Measurements from ENCODE around the gene NPPC.
"Not testable (repeated sequence)": the region's sequence is repeated elsewhere in the genome, so short reads cannot be mapped to it uniquely, and the experiment has no call there.

Gene NPPC

DNA sequence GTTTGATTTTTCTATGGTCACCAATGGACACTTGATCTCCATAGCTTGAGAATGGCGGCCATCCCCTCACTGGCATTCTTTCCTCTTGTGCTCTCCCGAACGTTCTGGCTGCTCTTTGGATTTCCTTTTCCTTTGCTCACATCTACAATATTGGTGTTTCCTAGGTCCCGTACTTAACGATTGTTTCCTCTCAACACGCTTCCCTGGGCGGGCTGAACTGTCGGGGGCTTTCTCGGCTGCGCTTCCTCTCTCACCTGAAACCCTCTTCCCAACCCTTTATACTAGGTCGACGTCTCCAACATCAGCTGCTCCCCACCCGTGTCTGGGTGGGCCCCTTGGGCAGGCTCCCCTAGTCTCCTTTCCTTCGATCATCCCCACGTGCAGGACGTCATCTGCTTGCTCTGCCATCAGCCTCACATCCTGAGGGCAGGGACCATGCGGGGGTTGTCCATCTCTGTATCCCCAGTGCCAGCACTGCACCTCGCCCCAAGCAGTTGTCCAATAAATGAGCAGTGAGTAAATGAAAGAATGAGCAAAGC, 34.7 kb upstream of the NPPC start:
- TF ChIP-seq CTCF (conservative IDR thresholded peaks at IDR 0.05) (no peak), ZFX (IDR thresholded peaks at IDR 0.05) (no peak)

GRCh38 chr2:231957913-231958763, 31.9 kb upstream of the NPPC start:
- no peak overlapping the region for H3K27ac ChIP-seq

More for the DNA sequence above, 34.7 kb upstream of the NPPC start:
- H3K27ac ChIP-seq, result peak overlapping the region; percentile 87

DNA sequence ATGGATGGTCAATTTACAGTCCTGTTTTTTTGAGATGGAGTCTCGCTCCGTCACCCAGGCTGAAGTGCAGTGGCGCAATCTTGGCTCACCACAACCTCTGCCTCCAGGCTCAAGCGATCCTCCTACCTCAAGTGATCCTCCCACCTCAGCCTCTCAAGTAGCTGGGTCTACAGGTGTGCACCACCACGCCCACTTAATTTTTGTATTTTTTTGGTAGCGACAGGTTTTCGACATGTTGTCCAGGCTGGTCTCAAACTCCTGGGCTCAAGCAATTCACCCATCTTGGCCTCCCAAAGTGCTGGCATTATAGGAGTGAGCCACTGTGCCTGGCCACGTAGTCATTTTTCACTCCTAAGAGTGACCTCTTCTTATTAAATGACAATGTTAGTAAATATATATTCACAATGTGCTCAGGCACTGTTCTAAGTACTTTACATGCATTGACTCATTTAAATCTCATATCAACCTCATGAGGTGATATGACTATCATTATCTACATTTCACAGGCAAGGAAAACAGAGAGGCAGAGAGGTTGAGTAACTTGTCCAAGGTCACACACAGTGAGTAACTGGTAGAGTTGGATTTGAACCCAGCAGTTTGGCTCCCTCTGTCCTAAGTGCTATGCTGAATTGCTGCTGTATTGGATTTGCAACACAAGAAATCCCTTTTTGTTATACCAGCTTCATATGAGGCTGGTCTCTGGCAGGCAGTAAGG, 29.7 kb upstream of the NPPC start:
- TF ChIP-seq ZFX (IDR thresholded peaks at IDR 0.05) (no peak), CTCF (conservative IDR thresholded peaks at IDR 0.05) (no peak)
- no peak overlapping the region for H3K27ac ChIP-seq

More at GRCh38 chr2:231957913-231958763, 31.9 kb upstream of the NPPC start:
- TF ChIP-seq ZFX (IDR thresholded peaks at IDR 0.05), result no peak
- no peak for TF ChIP-seq CTCF (conservative IDR thresholded peaks at IDR 0.05)

DNA sequence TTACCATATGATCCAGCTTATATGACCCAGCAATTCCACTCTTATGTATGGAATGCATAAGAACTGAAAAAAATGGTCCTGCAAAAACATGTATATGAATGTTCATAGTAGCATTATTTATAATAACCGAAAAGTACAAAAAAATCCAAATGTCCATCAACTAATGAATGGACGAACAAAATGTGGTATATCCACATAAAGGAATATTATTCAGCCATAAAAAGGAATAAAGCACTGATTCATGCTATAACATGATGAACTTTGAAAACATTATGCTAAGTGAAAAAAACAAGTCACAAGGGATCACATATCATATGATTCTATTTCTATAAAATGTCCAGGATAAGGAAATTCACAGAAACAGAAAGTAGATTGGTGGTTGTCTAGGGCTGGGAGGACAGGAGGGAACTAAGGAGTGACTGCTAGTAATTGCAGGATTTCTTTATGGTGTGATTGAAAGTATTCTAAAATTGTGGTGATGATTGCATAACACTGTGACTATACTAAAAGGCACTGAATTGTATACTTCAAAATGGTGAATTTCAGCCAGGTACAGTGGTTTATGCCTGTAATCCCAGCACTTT, 25.3 kb upstream of the NPPC start:
- no peak for TF ChIP-seq CTCF (conservative IDR thresholded peaks at IDR 0.05)
- no peak overlapping the region for H3K27ac ChIP-seq

- H3K27ac ChIP-seq, result no peak overlapping the region
- TF ChIP-seq ZFX (IDR thresholded peaks at IDR 0.05) (no peak), CTCF (conservative IDR thresholded peaks at IDR 0.05) (no peak)
Observed at GRCh38 chr2:231947694-231948093, 21.5 kb upstream of the NPPC start.

DNA sequence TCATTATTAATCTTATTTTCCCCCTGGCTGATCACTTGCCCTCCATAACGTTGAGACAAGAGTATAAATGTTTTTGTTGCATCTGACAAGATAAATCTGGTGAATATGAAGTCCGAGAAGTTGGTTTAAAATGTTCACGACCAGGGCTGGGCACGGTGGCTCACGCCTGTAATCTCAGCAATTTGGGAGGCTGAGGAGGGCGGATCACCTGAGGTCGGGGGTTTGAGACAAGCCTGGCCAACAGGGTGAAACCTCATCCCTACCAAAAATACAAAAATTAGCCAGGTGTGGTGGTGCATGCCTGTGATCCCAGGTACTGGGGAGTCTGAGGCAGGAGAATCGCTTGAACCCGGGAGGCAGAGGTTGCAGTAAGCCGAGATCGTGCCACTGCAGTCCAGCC, 20.9 kb upstream of the NPPC start:
- not testable (repeated sequence) for H3K27ac ChIP-seq

DNA sequence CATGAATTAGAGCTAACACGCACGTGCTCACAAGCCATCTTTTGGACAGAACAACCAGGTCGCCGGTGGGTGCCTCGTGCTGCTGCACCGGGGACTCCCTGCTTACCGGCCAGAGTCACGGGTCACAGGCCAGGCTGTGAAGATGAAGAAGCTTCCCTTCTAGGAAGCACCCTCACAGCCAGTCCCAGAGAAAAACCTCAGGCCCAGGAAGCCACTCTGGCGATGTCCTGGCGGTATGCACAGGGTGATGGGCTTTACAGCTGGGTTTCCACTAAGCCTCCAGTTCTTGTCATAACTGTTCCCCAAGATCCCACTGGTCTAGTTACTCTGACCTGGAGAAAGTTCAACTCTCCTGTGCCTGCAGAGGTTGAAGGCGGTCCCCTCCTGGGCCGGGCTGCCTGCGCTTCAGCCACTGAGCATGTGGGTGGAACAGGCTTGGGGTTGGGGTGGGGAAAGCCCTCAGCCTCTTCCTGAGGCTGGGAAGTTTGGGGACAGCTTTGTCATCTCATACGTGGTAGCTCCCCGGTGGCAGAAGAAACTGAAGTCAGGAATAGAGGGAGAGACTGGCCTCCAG, 20.1 kb upstream of the NPPC start:
- TF ChIP-seq ZFX (IDR thresholded peaks at IDR 0.05) (no peak), CTCF (conservative IDR thresholded peaks at IDR 0.05) (no peak)

More for the DNA sequence above, 20.1 kb upstream of the NPPC start:
- H3K27ac ChIP-seq, result no peak overlapping the region

Measured in C4-2B (cell line).